Loucy (cell line): ENCODE results near the gene KXD1.
"Not testable (repeated sequence)": the region's sequence is repeated elsewhere in the genome, so short reads cannot be mapped to it uniquely, and the experiment has no call there.

Experiments used
- CTCF ChIP-seq: fragments of 200-600 bp; sonication (generic); conservative IDR thresholded peaks from 2 replicates; pipeline ENCODE4 v1.5.1; 2014; ENCODE audit warnings: mild to moderate bottlenecking, antibody characterized with exemption, low read length
- EZH2phosphoT487 ChIP-seq: fragments of 200-600 bp; IDR thresholded peaks from 2 replicates; pipeline ENCODE4 v1.6.1; 2018; ENCODE audit warnings: antibody characterized with exemption, mild to moderate bottlenecking, moderate library complexity, borderline replicate concordance

DNA sequence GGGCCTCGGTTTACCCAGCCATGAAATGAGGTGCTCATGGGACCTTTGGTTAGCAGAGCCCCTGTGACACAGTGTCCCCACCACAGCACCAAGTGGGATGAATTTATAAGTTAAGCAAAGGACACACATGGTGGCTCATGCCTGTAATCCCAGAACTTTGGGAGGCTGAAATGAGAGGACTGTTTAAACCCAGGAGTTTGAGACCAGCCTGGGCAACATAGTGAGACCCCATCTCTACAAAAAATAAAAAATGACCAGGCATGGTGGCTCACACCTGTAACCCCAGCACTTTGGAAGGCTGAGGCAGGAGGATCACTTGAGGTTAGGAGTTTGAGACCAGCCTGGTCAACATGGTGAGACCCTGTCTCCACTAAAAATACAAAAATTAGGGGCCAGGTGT lies 17.5 kb upstream of the KXD1 start:
- TF ChIP-seq CTCF, EZH2phosphoT487: not testable (repeated sequence)
